HEK293T (cell line): ENCODE results near the gene NHEJ1.

Source experiments
- ARNT ChIP-seq: fragments of 450-650 bp; IDR thresholded peaks from 2 replicates; pipeline ENCODE4 v1.6.1; 2017; ENCODE audit warnings: mild to moderate bottlenecking
- ELF4 ChIP-seq: fragments of 450-650 bp; IDR thresholded peaks from 2 replicates; pipeline ENCODE4 v1.6.1; 2017; ENCODE audit warnings: antibody characterized with exemption
- HDGF ChIP-seq: fragments of 450-650 bp; IDR thresholded peaks from 2 replicates; pipeline ENCODE4 v1.6.1; 2017; ENCODE audit warnings: antibody characterized with exemption, borderline replicate concordance
- L3MBTL2 ChIP-seq: fragments of 450-650 bp; conservative IDR thresholded peaks from 2 replicates; pipeline ENCODE4 v1.6.1; 2016; ENCODE audit warnings: mild to moderate bottlenecking
- NFRKB ChIP-seq: fragments of 450-650 bp; IDR thresholded peaks from 2 replicates; pipeline ENCODE4 v1.6.1; 2016; ENCODE audit warnings: mild to moderate bottlenecking, moderate library complexity
- SP1 ChIP-seq: fragments of 450-650 bp; IDR thresholded peaks from 2 replicates; pipeline ENCODE4 v1.6.1; 2017

DNA sequence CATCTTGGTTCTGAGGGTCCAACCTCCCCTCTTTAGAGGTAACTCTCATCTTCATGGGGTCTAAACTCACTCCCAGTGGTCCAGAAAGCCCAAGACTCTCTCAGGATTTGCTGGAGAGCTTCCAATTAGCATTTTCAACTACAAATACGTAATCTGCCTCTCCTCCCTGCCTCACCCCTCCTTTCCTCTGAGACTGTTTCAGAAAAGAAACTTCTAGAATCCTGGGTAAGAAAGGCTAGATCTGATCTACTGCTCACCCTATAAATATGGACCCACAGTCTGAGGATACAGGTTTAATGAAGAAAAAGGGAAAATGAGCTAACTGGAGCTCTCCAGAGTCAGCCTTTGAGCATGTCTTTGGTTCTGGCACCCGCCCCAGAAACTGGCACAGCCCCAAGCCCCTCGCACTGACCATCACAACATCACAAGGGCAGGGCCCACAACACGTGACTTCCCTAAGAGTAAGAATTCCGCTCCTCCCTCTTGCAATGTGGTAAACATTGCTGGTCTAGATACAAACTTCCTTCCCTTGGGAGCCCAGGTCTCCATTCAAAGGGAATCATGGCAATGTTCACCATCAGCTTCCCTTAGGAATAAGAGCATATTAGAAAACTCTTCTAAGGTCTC is 78.2 kb downstream of the NHEJ1 start:
- TF ChIP-seq ARNT: no peak
- no peak for TF ChIP-seq ELF4
- no peak for TF ChIP-seq L3MBTL2
- no peak for TF ChIP-seq HDGF
- TF ChIP-seq SP1: no peak
- TF ChIP-seq NFRKB: no peak
